ENCODE measurements around the gene LRRC32. TPM values are rescaled to one million over a fixed set of nuclear protein-coding genes. Genes with fewer than 3 reads are reported as not detected.

Gene LRRC32
- total RNA-seq, 1 experiment from 2014 or later, result 0.15 TPM

DNA sequence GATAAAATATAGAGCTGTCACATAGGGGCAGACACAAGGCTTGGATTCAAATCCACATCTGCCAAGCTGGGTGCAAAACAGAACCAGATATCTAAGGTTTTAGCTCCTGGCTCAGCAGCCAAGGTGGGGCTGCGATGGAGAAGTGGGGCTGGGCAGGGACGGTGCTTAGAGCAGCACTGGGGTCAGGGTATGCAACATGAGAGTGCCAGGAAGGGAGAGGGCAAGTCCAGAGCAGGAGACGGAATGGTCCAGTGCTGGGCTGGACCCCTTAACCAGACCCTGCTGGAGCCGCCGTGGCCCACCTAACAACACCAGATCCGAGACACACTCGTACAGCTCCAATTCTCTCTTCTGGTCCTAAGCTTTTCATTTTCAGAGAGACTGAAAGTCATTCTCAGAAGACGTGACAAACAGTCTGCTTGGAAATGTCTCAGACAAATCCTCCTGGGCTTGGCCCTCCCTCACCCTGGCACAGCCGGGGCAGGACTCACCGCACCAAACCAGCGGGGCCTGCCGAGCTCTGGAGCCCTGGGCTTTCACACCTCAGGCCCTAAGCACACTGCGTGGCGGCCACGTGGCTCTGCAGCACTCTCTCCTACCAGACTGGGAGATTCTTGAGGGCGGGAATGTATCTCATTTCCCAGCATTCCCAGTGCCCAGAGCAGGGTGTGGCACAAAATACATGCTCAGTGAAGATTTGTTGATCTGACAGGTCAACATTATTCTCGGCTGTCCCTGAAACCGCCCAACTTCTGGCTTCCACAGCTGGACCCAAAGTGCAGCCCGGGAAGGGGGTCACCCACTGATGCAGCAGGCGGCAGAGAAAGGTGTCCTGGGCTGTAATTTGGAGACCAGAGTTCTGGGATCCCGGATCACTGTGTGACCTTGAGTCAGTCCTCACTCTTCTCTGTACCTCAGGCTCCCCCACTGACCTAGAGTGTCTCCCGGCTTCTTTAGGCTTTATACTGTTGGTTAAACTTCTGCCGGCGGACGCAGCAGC is 11.6 kb downstream of the LRRC32 start:
- in situ Hi-C loops (cut with HindIII; ENCODE audit: low pct_unique_long_range_greater_than_20kb, low sequenced_read_pairs), result no loop called here
- H3K36me3 ChIP-seq (ENCODE audit: control insufficient read depth, insufficient read depth, low read length), result no peaks in the 10 kb centered on the region
- no peaks in the 10 kb centered on the region for H3K27me3 ChIP-seq (ENCODE audit: control insufficient read depth, insufficient read depth, low read length)
- TF ChIP-seq SIN3A (IDR thresholded peaks at IDR 0.05; ENCODE audit: borderline replicate concordance, insufficient read depth, low read depth, low read length) (no peak), TCF7L2 (IDR thresholded peaks at IDR 0.05; ENCODE audit: low read depth, low read length) (no peak), POLR2AphosphoS5 (IDR thresholded peaks at IDR 0.05; ENCODE audit: low read depth, low read length) (no peak), REST (IDR thresholded peaks at IDR 0.05; ENCODE audit: insufficient read depth in 1 of 2, low read depth in 2 of 2, low read length in 1 of 2) (no peak)
- TF ChIP-seq, protein P1, sequence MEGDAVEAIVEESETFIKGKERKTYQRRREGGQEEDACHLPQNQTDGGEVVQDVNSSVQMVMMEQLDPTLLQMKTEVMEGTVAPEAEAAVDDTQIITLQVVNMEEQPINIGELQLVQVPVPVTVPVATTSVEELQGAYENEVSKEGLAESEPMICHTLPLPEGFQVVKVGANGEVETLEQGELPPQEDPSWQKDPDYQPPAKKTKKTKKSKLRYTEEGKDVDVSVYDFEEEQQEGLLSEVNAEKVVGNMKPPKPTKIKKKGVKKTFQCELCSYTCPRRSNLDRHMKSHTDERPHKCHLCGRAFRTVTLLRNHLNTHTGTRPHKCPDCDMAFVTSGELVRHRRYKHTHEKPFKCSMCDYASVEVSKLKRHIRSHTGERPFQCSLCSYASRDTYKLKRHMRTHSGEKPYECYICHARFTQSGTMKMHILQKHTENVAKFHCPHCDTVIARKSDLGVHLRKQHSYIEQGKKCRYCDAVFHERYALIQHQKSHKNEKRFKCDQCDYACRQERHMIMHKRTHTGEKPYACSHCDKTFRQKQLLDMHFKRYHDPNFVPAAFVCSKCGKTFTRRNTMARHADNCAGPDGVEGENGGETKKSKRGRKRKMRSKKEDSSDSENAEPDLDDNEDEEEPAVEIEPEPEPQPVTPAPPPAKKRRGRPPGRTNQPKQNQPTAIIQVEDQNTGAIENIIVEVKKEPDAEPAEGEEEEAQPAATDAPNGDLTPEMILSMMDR (IDR thresholded peaks at IDR 0.05), result no peak
- intact Hi-C loops (cut with micrococcal nuclease; ENCODE audit: unreplicated experiment), result no loop called here
- no peaks in the 10 kb centered on the region for H3K9me3 ChIP-seq (ENCODE audit: control insufficient read depth, insufficient read depth, low read depth, low read length)
- BruUV-seq (replicated peaks), result no TSS peak
- POLR2A ChIA-PET, result interaction anchor here (0.6 kb wide), 1 partner anchor 284 kb away, joined by 4 read pairs; no protein-coding TSS in a partner anchor
- H3K4me3 ChIP-seq (ENCODE audit: low read depth in 2 of 2, low read length in 2 of 2), result no peak overlapping the region
- ATAC-seq (no peak), DNase-seq (ENCODE audit: low read depth, low spot score) (no peak)
- CTCF ChIA-PET, result no interaction called here
- no peaks in the 10 kb centered on the region for H3K4me1 ChIP-seq (ENCODE audit: control insufficient read depth, insufficient read depth, low read length)
- H3K27ac ChIP-seq (ENCODE audit: low read length), result no peak overlapping the region

DNA sequence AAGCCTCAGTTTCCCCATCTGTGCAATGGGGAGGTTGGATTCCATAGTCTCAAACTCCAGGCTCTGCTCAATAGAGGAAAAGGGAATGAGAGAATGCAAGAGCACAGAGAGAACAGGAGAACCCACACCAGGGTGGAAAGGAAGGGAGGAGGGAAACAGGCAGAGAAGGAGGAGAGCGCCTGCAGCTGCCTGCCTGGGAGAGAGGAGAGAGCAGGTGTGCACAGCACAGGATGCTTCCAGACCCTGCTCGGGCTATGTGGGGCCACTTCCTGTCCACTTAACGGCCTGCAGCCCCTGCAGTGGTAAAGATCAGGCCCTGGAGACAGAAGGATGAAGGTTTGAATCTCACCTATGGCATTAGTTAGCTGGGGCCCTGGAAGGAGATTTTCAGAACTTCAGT is 12.3 kb downstream of the LRRC32 start:
- Histone ChIP-seq H3K4me3 (ENCODE audit: low read depth in 2 of 2, low read length in 2 of 2) (no peak overlapping the region), H3K27ac (ENCODE audit: low read length) (no peak overlapping the region), H3K4me1 (ENCODE audit: control insufficient read depth, insufficient read depth, low read length) (no peaks in the 10 kb centered on the region), H3K9me3 (ENCODE audit: control insufficient read depth, insufficient read depth, low read depth, low read length) (no peaks in the 10 kb centered on the region), H3K36me3 (ENCODE audit: control insufficient read depth, insufficient read depth, low read length) (no peaks in the 10 kb centered on the region), H3K27me3 (ENCODE audit: control insufficient read depth, insufficient read depth, low read length) (no peaks in the 10 kb centered on the region)
- TF ChIP-seq POLR2AphosphoS5 (IDR thresholded peaks at IDR 0.05; ENCODE audit: low read depth, low read length), result no peak
- no peak for TF ChIP-seq REST (IDR thresholded peaks at IDR 0.05; ENCODE audit: insufficient read depth in 1 of 2, low read depth in 2 of 2, low read length in 1 of 2)
- TF ChIP-seq TCF7L2 (IDR thresholded peaks at IDR 0.05; ENCODE audit: low read depth, low read length), result no peak
- TF ChIP-seq, protein P1 (IDR thresholded peaks at IDR 0.05), result no peak
- TF ChIP-seq SIN3A (IDR thresholded peaks at IDR 0.05; ENCODE audit: borderline replicate concordance, insufficient read depth, low read depth, low read length), result no peak
- CTCF ChIA-PET, result no interaction called here
- DNase-seq (ENCODE audit: low read depth, low spot score) (no peak), ATAC-seq (no peak)
- in situ Hi-C loops (cut with HindIII; ENCODE audit: low pct_unique_long_range_greater_than_20kb, low sequenced_read_pairs), result no loop called here
- intact Hi-C loops (cut with micrococcal nuclease; ENCODE audit: unreplicated experiment), result no loop called here
- POLR2A ChIA-PET, result interaction anchor here (0.6 kb wide), 1 partner anchor 116 kb away, joined by 3 read pairs; no protein-coding TSS in a partner anchor
- no TSS peak for BruUV-seq (replicated peaks)

All from Panc1 (cell line).